ENCODE data around the gene ST7. TPM values are rescaled to one million over a fixed set of nuclear protein-coding genes. Genes with fewer than 3 reads are reported as not detected.

Gene ST7
- total RNA-seq, 1 experiment from 2014 or later, result 12.4 TPM

DNA sequence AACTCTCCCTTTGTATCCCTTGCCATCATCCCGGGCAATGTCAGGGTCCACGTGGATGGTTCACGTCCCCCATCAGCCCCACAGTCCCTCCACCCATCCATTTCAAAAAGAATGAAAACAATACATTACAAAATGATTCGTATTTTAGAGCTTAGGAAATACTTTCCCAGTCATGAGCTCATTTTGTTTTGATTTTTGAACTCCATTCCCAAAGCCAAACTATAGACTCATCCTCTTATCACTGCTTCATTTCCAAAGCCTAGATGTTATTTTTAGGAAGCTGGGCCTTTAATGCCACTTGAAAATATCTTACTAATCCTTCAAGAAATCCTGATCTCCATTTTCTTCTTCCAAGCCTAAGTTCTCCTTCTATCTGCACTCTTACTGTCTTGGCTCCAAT is 297.5 kb downstream of the ST7 start:
- TF ChIP-seq KAT7 (CRISPR knock-in tag; IDR thresholded peaks at IDR 0.05; ENCODE audit: borderline replicate concordance) (no peak), PRRX2 (CRISPR knock-in tag; IDR thresholded peaks at IDR 0.05) (no peak), TCF7 (CRISPR knock-in tag; IDR thresholded peaks at IDR 0.05; ENCODE audit: low read depth) (no peak)
- H3K36me3 Mint-ChIP-seq, result peaks cover 5% of the 10 kb centered on the region; the same call in 1 of the 2 replicates
- ChIA-PET POLR2A (no interaction called here), CTCF (no interaction called here)
- DNase-seq (ENCODE audit: low spot score) (no peak), ATAC-seq (no peak)
- peaks cover 8% of the 10 kb centered on the region for H3K9me3 Mint-ChIP-seq
- H3K27me3 Mint-ChIP-seq (ENCODE audit: low read depth), result no peaks in the 10 kb centered on the region; the same call in 1 of the 2 replicates
- no peak overlapping the region for H3K4me3 Mint-ChIP-seq
- no peaks in the 10 kb centered on the region for H3K4me1 Mint-ChIP-seq
- no peak overlapping the region for H3K27ac Mint-ChIP-seq

GRCh38 chr7:117251687-117252086 is 298.4 kb downstream of the ST7 start:
- CTCF ChIA-PET, result no interaction called here
- H3K36me3 Mint-ChIP-seq, result no peaks in the 10 kb centered on the region
- TF ChIP-seq FOXP4 (CRISPR knock-in tag; IDR thresholded peaks at IDR 0.05), result no peak
- no peak for TF ChIP-seq ARID4B (CRISPR knock-in tag; IDR thresholded peaks at IDR 0.05; ENCODE audit: borderline replicate concordance)
- TF ChIP-seq TEAD4 (CRISPR knock-in tag; IDR thresholded peaks at IDR 0.05), result no peak
- no peak for TF ChIP-seq NR2C2 (CRISPR knock-in tag; IDR thresholded peaks at IDR 0.05)
- TF ChIP-seq ETV6 (CRISPR knock-in tag; IDR thresholded peaks at IDR 0.05), result no peak
- TF ChIP-seq, protein P1, sequence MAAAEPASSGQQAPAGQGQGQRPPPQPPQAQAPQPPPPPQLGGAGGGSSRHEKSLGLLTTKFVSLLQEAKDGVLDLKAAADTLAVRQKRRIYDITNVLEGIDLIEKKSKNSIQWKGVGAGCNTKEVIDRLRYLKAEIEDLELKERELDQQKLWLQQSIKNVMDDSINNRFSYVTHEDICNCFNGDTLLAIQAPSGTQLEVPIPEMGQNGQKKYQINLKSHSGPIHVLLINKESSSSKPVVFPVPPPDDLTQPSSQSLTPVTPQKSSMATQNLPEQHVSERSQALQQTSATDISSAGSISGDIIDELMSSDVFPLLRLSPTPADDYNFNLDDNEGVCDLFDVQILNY (CRISPR knock-in tag; IDR thresholded peaks at IDR 0.05), result no peak
- TF ChIP-seq, protein P2, sequence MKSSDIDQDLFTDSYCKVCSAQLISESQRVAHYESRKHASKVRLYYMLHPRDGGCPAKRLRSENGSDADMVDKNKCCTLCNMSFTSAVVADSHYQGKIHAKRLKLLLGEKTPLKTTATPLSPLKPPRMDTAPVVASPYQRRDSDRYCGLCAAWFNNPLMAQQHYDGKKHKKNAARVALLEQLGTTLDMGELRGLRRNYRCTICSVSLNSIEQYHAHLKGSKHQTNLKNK (CRISPR knock-in tag; IDR thresholded peaks at IDR 0.05), result no peak
- TF ChIP-seq CDX4 (CRISPR knock-in tag; IDR thresholded peaks at IDR 0.05; ENCODE audit: borderline replicate concordance), result no peak
- no peak for TF ChIP-seq SMAD3 (CRISPR knock-in tag; IDR thresholded peaks at IDR 0.05; ENCODE audit: borderline replicate concordance)
- no peaks in the 10 kb centered on the region for H3K4me1 Mint-ChIP-seq
- no peak for DNase-seq (ENCODE audit: low spot score)
- ATAC-seq, result no peak
- POLR2A ChIA-PET, result no interaction called here
- no peak overlapping the region for H3K27ac Mint-ChIP-seq
- no peak overlapping the region for H3K4me3 Mint-ChIP-seq
- no peaks in the 10 kb centered on the region; the same call in 1 of the 2 replicates for H3K27me3 Mint-ChIP-seq (ENCODE audit: low read depth)
- peaks cover 3% of the 10 kb centered on the region; the same call in 1 of the 2 replicates for H3K9me3 Mint-ChIP-seq

- no peak for DNase-seq (ENCODE audit: low spot score)
- CTCF ChIA-PET, result no interaction called here
- TF ChIP-seq, protein P3, sequence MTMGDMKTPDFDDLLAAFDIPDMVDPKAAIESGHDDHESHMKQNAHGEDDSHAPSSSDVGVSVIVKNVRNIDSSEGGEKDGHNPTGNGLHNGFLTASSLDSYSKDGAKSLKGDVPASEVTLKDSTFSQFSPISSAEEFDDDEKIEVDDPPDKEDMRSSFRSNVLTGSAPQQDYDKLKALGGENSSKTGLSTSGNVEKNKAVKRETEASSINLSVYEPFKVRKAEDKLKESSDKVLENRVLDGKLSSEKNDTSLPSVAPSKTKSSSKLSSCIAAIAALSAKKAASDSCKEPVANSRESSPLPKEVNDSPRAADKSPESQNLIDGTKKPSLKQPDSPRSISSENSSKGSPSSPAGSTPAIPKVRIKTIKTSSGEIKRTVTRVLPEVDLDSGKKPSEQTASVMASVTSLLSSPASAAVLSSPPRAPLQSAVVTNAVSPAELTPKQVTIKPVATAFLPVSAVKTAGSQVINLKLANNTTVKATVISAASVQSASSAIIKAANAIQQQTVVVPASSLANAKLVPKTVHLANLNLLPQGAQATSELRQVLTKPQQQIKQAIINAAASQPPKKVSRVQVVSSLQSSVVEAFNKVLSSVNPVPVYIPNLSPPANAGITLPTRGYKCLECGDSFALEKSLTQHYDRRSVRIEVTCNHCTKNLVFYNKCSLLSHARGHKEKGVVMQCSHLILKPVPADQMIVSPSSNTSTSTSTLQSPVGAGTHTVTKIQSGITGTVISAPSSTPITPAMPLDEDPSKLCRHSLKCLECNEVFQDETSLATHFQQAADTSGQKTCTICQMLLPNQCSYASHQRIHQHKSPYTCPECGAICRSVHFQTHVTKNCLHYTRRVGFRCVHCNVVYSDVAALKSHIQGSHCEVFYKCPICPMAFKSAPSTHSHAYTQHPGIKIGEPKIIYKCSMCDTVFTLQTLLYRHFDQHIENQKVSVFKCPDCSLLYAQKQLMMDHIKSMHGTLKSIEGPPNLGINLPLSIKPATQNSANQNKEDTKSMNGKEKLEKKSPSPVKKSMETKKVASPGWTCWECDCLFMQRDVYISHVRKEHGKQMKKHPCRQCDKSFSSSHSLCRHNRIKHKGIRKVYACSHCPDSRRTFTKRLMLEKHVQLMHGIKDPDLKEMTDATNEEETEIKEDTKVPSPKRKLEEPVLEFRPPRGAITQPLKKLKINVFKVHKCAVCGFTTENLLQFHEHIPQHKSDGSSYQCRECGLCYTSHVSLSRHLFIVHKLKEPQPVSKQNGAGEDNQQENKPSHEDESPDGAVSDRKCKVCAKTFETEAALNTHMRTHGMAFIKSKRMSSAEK (CRISPR knock-in tag; IDR thresholded peaks at IDR 0.05; ENCODE audit: borderline replicate concordance), result no peak
- TF ChIP-seq, protein P4, sequence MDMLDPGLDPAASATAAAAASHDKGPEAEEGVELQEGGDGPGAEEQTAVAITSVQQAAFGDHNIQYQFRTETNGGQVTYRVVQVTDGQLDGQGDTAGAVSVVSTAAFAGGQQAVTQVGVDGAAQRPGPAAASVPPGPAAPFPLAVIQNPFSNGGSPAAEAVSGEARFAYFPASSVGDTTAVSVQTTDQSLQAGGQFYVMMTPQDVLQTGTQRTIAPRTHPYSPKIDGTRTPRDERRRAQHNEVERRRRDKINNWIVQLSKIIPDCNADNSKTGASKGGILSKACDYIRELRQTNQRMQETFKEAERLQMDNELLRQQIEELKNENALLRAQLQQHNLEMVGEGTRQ (CRISPR knock-in tag; IDR thresholded peaks at IDR 0.05), result no peak
- no peak for TF ChIP-seq FOXJ3 (CRISPR knock-in tag; IDR thresholded peaks at IDR 0.05; ENCODE audit: borderline replicate concordance)
- TF ChIP-seq CREB1 (CRISPR knock-in tag; IDR thresholded peaks at IDR 0.05), result no peak
- TF ChIP-seq MYBL2 (CRISPR knock-in tag; IDR thresholded peaks at IDR 0.05), result no peak
- TF ChIP-seq PRRX2 (CRISPR knock-in tag; IDR thresholded peaks at IDR 0.05), result no peak
- TF ChIP-seq USF1 (CRISPR knock-in tag; IDR thresholded peaks at IDR 0.05), result no peak
Observed at GRCh38 chr7:117259615-117260014, 306.3 kb downstream of the ST7 start.

More at GRCh38 chr7:117259615-117260014, 306.3 kb downstream of the ST7 start:
- Mint-ChIP-seq H3K27me3 (ENCODE audit: low read depth) (no peaks in the 10 kb centered on the region), H3K4me3 (no peak overlapping the region), H3K4me1 (no peaks in the 10 kb centered on the region), H3K36me3 (no peaks in the 10 kb centered on the region), H3K9me3 (no peaks in the 10 kb centered on the region), H3K27ac (no peak overlapping the region)
- ATAC-seq, result no peak
- POLR2A ChIA-PET, result no interaction called here

All from WTC11 (cell line).